ENCODE results near the gene URAD.
"Not testable (repeated sequence)": the region's sequence is repeated elsewhere in the genome, so short reads cannot be mapped to it uniquely, and the experiment has no call there.

The URAD gene, protein sequence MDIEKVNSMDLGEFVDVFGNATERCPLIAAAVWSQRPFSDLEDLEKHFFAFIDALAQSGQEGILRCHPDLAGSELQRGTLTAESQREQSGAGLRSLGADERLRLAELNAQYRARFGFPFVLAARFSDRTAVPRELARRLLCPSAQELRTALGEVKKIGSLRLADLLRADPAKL

DNA sequence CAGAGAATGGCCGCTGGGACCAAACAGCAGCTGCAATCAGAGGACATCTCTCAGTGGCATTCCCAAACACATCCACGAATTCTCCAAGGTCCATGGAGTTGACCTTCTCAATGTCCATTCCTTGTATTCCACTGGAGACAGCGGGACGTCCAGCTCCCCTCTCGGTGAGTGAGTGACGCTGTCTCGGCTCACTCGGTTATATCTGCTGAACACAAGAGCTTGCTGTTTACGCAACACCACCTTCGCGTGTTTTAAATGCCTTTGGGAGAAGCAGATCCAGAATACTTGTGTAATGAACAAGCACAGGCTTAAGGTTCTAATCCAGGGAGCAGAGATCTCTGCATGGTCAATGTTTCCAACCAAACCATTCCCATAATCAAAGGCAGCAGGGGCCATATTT, at the start of gene URAD:
TSS of gene URAD (minus strand) at position 174 of the 400 bp plus-strand sequence. CDS start at position 118, 56 bp downstream.
- no peak for DNase-seq

DNA sequence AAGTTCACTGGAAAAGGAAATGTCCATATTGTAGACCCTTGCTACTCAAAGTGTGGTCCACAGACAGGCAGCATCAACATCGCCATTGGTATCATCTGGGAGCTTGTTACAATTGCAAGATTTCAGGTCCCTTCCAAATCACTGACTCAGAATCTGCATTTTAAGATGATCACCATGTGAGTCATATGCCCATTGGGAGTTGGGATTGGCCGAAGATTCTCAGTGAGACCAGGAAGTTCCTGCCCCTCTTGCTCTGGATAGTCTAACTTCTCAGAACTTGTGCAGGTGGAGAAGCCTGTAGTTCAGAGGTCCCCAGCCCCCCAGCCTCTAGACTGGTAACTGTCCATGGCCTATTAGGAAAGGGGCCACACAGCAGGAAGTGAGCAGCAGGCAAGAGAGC, 48.9 kb upstream of the URAD start:
- no peak for DNase-seq

DNA sequence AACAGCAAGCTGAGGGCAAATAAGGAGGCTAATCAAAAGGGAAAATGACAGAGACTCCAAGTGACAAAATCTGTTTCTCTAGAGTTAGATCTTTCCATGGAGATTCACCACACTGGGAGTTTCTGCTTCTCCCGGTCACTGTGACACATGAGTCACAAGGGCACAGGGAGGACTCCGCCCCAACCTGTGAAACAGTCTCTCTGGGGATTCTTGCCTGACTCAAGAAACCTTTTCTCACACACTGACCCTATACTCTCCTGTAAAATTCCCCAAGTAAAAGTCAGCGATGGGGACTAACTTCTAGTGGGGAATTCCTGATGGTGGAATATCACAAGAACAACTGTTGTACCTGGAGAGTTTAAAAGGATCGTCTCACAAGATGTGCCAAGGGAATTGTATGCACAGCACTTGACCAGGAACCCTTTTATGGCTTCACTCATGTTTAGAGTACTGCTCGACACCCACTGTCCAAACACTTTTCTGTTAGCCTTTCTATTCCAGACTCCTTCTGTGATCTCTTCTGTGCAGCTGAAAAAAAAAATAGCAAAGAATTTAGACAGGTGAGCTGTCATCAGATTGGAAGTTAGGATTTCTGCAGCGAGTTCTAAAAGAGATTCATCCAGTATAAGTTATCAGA, 46.8 kb upstream of the URAD start:
- DNase-seq: no peak

DNA sequence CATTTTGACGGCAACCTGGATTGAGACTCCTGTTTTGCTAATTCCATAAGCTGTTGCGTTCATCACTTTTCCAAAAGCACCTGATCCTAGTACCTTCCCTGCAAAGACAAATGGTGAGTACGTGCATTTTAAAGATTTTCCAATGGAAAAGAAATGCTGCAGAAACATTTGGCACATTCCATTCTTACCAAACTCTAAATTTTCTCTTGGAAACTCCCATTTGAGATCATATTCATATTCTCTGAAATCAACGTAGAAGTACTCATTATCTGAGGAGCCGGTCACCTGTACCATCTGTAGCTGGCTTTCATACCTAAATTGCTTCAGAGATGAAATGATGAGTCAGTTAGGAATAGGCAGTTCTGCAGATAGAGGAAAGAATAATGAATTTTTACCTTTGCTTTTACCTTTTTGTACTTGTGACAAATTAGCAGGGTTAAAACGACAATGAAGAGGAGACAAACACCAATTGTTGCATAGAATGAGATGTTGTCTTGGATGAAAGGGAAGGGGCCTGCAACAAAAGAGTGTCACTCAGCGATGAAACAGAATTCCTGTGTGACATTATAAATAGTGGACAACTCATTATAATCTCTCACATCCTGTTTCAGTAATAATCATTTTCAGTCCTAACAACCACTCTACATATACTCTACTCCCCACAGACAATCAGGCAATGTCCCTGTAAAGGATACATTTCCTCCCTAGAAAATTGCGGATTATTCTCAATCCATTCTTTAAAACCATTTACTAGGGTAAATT, 45.6 kb upstream of the URAD start:
- no peak for DNase-seq

DNA sequence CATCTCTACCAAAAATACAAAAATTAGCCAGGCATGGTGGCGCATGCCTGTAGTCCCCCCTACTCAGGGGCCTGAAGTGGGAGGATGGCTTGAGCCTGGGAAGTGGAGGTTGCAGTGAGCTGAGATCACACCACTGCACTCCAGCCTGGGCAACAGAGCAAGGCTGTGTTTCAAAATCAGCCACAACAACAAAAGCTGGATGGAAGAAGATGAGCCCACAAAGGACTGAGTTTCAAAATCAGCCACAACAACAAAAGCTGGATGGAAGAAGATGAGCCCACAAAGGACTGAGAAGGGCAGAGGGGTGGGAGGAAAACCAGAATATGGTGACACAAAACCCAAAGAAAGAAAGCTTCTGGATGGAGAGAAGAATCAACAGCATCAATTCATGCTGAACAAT, 43.9 kb upstream of the URAD start:
- DNase-seq: not testable (repeated sequence)

DNA sequence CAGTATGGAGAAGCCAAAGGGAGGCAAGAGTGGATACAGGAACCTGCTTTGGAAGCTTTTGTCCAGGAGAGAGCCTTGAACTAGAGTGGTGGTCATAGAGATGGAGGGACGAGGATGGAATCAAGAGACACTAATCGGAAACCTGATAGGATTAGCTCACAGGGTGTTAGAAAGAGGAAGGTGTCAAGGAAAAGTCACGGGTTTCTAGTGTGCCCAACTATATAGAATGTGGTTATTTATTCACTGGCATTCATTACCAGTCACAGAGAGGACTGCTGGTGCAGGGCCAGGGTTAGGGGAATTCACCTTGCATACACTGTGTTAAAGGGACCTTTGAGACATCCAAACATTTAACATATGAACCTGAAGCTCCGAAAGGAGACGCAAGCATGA, 43.4 kb upstream of the URAD start:
- DNase-seq: no peak

DNA sequence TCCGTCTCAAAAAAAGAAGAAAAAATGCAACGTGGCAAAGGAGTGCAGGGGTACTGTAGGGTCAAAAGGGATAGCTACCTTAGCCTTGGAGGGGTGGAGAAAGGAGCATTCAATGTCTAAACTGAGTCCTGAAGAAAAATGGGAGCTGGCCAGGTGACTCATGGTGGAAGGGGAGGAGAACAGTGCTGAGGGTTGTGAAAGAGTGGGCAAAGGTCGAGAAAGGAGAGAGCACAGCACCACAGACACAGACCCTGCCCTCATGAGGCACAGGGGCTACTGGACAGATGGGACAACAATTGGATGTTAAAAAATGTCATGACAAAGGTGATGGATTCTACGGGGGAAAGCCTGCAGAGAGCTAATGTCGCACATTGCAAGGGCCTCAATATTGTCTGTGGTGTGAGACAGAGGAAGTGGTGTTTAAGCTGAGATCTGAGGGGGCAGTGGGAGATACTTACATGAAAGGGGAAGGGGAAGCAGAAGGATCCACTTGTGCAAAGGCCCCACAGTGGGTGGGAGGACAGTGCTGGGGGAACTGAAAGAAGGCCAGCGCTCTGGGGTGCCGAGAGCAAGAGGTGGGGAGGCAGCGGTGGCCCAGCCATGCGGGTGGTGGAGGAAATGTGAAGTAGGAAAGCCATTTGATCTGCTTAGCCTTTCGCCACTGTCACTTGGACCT, 42.9 kb upstream of the URAD start:
- DNase-seq: no peak

DNA sequence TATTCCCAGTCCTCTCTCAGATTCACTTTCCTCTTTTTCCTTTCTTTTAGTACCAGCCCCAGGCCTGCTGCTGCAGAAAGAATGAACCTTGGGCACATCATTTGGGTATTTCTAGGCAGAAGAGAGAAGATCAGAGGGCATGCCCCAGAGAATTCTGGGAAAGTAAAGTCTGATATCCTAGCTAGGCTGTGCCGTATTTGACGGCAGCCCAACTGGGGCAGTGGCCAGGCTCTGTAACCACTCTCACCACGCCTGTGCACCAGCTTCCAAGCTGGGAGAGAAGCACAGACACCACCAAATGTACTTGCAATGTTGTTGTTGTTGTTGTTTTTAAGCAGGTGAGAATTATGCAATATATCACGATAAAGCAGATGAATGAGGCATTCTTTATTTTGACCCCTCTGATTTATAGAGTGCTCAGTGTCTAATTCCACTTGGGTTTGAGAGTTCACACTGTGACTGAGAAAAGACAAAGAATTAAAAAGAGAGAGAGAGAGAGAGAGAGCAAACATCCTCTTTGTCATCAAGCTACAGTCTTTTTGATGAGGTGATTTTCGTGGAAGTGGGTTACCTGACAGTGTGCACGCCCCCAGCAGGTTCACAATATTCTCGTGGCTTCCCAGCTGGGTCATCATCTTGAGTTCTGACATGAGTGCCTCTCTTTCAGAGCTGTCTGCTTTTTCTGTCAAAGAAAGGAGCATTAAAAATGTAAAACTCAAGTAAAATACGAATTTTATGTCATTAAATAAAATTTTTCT, 39.3 kb upstream of the URAD start:
- no peak for DNase-seq

DNA sequence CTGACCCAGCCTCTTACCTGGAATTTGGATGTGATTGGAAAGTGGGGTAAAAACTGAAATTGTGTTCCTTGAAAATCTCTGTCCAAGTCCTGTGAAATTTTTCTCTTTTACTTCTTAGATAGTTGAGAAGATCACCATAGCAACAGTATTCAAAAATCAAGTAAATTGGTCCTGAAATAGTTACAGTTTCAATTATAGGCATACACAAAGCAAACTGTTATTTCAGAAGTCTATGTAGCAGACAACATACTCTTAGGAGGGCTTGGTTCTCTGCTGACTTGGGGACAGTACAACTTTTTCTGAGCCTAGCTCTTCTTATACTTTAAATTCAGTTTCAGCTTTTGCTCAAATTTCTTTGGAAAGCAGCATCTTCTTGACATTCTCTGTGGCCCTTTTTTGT, 38.6 kb upstream of the URAD start:
- no peak for DNase-seq

DNA sequence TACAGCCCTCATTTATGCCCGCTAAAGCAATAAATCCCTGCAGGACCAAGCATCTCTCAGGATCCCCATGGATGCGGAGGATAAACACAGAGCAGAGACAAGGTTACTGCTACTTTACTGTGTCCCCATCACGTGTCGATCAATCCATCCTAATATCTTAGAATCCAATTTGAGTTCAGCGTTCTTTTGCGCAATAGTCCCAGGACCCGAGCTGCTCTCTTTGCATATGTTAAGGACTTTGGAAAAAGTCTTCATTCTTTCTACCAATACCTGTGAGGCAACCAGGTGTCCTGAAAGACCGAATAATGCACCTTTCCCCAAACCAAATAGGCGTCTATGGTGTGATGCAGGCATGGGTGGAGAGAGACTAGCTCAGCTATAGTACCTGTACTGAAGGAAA, 38.0 kb upstream of the URAD start:
- DNase-seq: no peak

DNA sequence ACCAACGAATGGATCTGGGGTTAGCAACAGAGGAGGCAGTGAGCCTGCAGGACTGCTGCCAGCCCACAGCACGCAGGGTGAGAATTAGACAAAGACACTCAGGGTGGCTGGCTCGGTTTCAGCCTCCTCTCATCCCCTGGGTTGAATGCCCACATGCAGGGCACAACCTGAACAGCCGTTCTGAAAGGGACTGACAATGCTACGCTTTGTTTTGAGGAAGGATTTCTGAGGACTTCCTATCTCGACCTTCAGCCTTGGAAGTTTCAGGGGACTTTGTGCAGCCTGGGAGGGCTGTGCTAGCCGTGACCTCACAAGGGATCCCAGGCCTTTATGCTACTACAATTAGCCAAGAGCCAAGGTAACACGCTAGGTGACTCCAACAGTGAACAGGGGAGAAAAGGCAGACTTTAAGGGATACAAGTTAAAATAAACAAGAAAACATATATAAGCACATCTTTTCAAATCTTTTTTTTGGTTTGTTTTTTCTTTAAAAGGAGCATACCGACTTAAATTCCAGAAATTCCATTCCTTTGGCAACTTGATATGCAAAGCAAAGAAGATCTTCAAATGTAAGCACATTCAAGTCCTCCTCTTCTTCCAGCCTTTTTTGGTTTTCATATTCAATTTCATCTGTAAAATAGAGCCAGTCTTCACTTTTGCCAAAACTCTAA, 34.5 kb upstream of the URAD start:
- no peak for DNase-seq

DNA sequence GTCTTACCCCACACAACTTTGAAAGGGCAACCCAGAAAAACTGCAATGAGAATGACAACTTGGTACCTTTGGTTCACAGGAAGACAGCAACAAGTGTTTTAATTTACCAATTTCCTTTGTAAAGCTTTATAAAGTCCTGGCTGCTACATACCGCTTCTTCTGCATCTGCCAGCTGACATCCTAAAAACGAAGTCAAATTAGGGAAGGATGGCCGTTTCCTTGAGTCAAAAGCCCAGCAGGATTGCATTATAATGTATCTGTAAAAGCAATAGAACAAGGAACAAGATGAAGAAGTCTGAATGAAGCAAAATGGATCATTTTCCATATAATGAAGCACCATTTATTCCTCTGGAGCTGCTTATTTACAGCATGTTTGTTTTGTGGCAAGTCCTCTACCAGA, 25.8 kb upstream of the URAD start:
- no peak for DNase-seq

DNA sequence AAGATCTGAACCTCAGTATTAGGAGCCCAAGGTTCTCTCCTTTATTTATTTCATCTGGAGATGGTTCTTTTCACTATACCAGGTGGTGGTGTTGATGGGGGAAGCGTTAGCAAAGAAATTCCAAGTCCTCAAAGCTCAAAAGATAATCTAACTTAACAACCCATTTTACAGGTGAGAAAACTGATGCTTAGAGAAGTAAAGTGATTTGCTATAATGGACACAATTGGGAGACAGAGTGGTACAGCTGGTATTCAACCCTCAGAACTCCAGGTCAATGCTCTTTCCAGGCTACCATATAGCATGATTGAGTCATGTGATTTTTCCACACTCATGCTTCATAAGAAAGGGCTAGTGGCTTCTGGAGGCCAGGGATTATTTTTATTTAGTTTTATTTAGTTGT, 25.0 kb upstream of the URAD start:
- no peak for DNase-seq

DNA sequence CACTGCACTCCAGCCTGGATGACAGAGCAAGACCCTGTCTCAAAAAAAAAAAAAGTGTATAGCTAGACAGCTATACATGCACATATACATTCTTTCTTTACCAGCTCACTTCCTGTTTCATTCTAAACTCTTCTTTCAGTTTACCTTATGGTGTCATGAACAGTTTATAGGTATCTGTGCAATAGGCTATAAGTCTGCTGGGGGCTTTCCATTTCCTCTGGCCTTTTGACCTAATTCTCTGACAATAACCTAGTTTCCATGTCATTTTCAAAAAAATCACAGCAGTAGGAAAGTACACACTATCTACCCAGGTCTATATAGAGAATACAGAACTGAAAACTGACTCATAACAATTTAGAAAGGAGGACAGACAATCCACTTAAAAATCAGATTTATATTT, 24.4 kb upstream of the URAD start:
- DNase-seq: no peak

DNA sequence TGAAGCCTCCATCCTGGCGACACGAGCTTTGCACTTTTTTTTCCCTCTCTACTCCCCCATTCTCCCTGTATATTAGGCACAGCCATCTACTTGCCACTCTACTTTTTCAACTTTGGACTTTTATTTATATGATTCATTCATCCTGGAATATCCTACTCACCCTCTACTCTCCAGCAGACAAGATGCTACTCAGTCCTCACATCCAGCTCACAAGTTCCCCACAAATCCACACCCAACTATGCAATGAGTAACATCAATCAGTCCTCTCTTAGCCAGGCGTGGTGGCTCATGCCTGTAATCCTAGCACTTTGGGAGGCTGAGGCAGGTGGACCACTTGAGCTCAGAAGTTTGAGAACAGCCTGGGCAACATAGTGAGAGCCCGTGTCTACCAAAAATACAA, 23.9 kb upstream of the URAD start:
- no peak for DNase-seq

DNA sequence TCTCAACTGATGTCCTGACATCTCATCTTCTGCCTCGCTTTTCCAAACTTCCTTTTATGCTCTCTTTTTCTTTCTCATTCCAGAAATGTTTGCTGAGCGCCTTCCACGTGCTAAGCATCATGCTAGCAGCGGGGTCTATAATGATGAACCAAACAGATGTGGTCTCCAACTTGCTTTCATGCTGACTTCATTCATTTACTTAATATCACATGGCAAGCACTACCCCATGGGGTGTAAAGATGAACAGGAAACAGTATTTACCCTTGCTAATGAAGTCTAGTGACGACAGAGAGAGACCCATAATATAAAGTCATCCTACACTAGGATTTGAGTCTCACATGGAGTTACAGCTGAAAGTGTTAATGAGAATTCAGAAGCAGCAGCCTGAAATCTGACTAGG, 21.6 kb upstream of the URAD start:
- DNase-seq: no peak

DNA sequence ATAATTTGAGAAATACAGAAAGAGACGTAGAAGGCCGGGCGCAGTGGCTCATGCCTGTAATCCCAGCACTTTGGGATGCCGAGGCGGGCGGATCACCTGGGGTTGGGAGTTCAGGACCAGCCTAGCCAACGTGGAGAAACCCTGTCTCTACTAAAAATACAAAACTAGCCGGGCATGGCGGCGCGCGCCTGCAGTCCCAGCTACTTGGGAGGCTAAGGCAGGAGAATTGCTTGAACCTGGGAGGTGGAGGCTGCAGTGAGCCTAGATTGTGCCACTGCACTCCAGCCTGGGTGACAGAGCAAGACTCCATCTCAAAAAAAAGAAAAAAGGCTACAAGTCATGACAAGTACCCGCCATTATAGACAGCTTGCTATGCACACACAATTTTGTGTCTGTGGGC, 16.5 kb upstream of the URAD start:
- DNase-seq: not testable (repeated sequence)

DNA sequence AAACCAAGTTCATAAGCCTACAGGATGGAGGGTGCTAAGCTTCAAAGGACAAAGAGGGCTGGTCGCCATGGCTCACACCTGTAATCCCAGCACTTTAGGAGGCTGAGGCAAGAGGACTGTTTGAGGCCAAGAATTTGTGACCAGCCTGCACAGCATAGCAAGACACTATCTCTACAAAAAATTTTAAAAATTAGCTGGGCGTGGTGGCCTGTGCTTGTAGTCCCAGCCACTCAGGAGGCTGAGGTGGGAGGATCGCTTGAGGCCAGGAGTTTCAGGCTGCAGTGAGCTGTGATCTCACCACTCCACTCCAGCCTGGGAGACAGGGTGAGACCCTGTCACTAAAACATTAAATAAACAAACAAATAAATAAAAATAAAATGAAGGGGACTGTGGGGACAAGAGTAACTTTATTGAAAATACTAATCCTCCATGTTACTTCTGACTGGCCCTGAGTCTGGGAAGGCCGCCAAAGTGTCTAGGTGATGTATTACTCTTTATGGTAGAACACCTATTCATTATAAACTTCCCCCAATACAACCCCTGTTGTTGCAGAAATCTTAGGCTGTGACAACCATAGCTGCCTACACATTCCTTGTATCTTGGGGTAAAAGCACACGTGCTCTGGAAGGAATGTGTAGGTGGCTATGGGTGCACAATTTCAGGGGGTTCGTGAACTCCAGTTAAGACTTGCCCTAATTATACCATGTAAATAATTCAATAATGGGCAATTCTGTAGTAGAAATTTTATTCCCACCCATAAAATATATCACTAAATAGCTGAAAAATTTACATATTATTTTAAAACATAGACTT, 14.6 kb upstream of the URAD start:
- no peak for DNase-seq

DNA sequence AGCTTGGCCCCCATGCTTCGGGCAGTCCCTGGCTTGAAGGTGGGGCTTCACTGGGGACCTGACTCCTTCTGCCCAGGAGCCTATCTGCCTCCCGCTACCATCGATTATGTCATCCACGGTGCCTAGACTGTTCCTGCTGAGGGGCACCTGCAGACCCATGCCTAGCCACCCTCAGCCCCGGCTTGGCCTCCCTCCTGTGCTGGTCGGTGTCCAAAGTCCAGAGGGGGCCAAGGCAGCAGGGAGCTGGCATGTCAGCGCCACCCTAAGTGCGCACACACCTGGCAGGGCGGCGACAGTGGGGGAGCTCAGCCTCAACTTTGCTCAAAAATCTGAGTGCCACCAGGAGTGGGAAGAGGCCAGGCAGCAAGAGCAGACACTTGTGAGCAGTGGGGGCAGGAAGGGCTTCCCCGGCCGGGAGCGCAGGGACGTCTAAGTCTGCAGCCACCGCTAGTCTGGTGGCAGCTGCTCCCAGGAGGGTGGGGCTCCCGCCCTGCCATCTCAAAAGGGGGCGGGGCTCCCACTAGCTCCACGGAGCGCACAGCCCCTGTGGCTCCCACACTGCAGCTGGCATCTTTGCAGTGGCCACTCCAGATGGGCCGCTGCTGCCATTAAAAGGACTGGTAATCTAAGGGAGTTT, 13.5 kb upstream of the URAD start:
- no peak for DNase-seq

DNA sequence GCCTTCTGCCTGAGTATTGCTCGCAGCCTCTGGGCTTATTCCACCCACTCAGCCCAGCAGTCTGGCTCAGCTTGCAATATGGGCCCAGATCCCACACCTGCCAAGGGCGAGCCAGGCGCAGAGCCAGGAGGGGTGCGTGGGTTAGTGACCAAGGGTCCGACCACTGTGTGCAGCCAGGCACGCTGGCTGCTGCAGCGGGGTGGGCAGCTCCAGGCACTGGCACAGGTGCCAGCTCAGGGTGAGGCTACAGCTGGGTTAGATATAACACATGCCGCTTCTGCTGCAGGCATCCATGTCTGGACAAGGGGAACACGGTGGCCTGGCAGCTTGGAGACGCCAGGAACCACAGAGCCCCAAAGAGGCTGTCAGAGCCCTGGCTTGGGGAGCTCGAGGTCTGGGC, 12.6 kb upstream of the URAD start:
- no peak for DNase-seq

DNA sequence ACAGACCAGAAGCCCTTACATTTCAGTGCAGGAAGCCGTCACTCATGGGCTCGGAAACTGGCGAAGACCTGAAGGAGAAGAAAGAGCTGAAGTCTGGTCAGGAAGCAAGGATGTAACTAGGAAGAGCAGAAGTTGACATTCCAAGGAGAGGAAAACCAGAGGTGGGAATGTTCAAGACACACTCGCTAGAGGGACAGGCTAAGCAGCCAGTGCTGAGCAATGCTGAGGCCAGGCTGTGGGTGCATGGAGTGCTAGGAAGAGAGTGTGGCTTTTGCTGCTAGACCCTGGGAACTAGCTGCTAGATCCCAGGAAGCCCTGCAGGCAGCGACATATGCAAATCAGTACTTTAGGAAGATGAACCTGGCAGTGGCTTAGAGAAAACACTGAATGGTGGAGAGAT, 12.1 kb upstream of the URAD start:
- no peak for DNase-seq

Data from NCI-H1436 (cell line).